B cell (primary cell): Measurements from ENCODE around the gene TEF. TPM values are rescaled to one million over a fixed set of nuclear protein-coding genes. Genes with fewer than 3 reads are reported as not detected.

Experiments used
- ATAC-seq: fragments of 200-7000 bp; cut with Tn5 transposase; one replicate; pipeline ENCODE4 v1.10.0; 2021; ENCODE audit warnings: low read depth, mild to moderate bottlenecking, moderate number of reproducible peaks, moderate library complexity
- CTCF ChIA-PET: fragments of 350-600 bp; sonication (Branson Sonifier 250); formaldehyde crosslinking; loops from one replicate; lab custom pipeline; 2021; ENCODE audit warnings: antibody characterized with exemption, inconsistent platforms; lab: Charles Lee
- POLR2A ChIA-PET: fragments of 350-600 bp; sonication (Branson Sonifier 250); formaldehyde crosslinking; loops from one replicate; lab custom pipeline; 2021; ENCODE audit warnings: antibody characterized with exemption; lab: Charles Lee
- DNase-seq: peaks from one replicate; pipeline ENCODE4 v3.0.0; 2013
- H2AFZ ChIP-seq: 2 replicates; pipeline ENCODE4 v1.6.1; 2012; ENCODE audit warnings: mild to moderate bottlenecking, low read depth, low read length; ENCODE audit not compliant: insufficient read depth, poor library complexity, severe bottlenecking
- H3K27ac ChIP-seq, 2 donors: 1 replicate in 1 of 2; 2 replicates in 1 of 2; pipeline ENCODE4 v1.5.1; 2012 to 2013; ENCODE audit warnings: low read length in 2 of 2, mild to moderate bottlenecking in 2 of 2, moderate library complexity in 1 of 2
- H3K27me3 ChIP-seq, 4 experiments: fragments of 200-600 bp in 1 of 4; sonication (generic) in 1 of 4; replicated peaks in 1 of 4; 1 replicate in 2 of 4; 2 replicates in 2 of 4; pipeline versions ENCODE4 v1.6.1 to v1.7.0; 2013 to 2016; ENCODE audit warnings: low read length in 3 of 4, mild to moderate bottlenecking in 2 of 4, mixed read lengths in 1 of 4, moderate library complexity in 1 of 4; ENCODE audit not compliant: insufficient read depth in 4 of 4, control insufficient read depth in 3 of 4; ENCODE audit errors: control extremely low read depth in 1 of 4
- H3K36me3 ChIP-seq, 2 experiments: replicated peaks in 1 of 2; 1 replicate in 1 of 2; 2 replicates in 1 of 2; pipeline versions ENCODE4 v1.6.1 to v1.7.1; 2013; ENCODE audit warnings: low read length in 1 of 2; ENCODE audit not compliant: insufficient read depth in 2 of 2, control insufficient read depth in 1 of 2; ENCODE audit errors: control extremely low read depth in 1 of 2, extremely low read depth in 1 of 2
- H3K4me1 ChIP-seq, 2 donors: fragments of 200-600 bp in 1 of 2; sonication (generic) in 1 of 2; 1 replicate in 1 of 2; 2 replicates in 1 of 2; pipeline versions ENCODE4 v1.5.1 to v1.6.1; 2013 to 2017; ENCODE audit warnings: low read length in 2 of 2; ENCODE audit not compliant: control insufficient read depth in 2 of 2, insufficient read depth in 2 of 2
- H3K4me2 ChIP-seq: replicated peaks from 2 replicates; pipeline ENCODE3; 2012; ENCODE audit warnings: mild to moderate bottlenecking, low read depth, low read length; ENCODE audit not compliant: poor library complexity, severe bottlenecking
- H3K4me3 ChIP-seq, 5 experiments: fragments of 200-600 bp in 1 of 5; sonication (generic) in 1 of 5; 1 replicate in 3 of 5; 2 replicates in 2 of 5; pipeline versions ENCODE4 v1.5.1 to v1.7.0; 2011 to 2016; ENCODE audit warnings: low read length in 4 of 5, mild to moderate bottlenecking in 4 of 5, low read depth in 2 of 5, control low read depth in 1 of 5, moderate library complexity in 1 of 5; ENCODE audit not compliant: insufficient read depth in 1 of 5; ENCODE audit errors: control extremely low read depth in 1 of 5, extremely low read depth in 1 of 5
- H3K79me2 ChIP-seq: fragments of 200-600 bp; sonication (generic); one replicate; pipeline ENCODE4 v1.6.0; 2016; ENCODE audit warnings: low read length; ENCODE audit not compliant: control insufficient read depth, insufficient read depth
- H3K9ac ChIP-seq: fragments of 200-600 bp; sonication (generic); 2 replicates; pipeline ENCODE4 v1.6.1; 2017; ENCODE audit warnings: mild to moderate bottlenecking, low read length, moderate library complexity
- H3K9me3 ChIP-seq, 3 donors: one replicate each; pipeline versions ENCODE4 v1.6.1 to v1.7.1; 2013; ENCODE audit warnings: low read length in 2 of 3; ENCODE audit not compliant: control insufficient read depth in 2 of 3, insufficient read depth in 1 of 3; ENCODE audit errors: control extremely low read depth in 1 of 3
- H4K20me1 ChIP-seq: 2 replicates; pipeline ENCODE4 v1.6.0; 2012; ENCODE audit warnings: mild to moderate bottlenecking, low read length; ENCODE audit not compliant: insufficient read depth, control insufficient read depth, poor library complexity, severe bottlenecking
- H3K27ac Mint-ChIP-seq: one replicate; pipeline ENCODE4 v1.8.0; 2021; ENCODE audit warnings: mixed read lengths
- H3K27me3 Mint-ChIP-seq: one replicate; pipeline ENCODE4 v1.8.0; 2021; ENCODE audit warnings: mixed read lengths
- H3K4me1 Mint-ChIP-seq: one replicate; pipeline ENCODE4 v1.8.0; 2021; ENCODE audit warnings: mixed read lengths
- H3K4me3 Mint-ChIP-seq: one replicate; pipeline ENCODE4 v1.8.0; 2021; ENCODE audit warnings: mixed read lengths
- H3K9me3 Mint-ChIP-seq: one replicate; pipeline ENCODE4 v1.8.0; 2022; ENCODE audit warnings: mixed read lengths; ENCODE audit not compliant: insufficient read depth
- CTCF ChIP-seq: fragments of 200-600 bp; IDR thresholded peaks from one replicate; pipeline ENCODE4 v1.8.0; 2022; ENCODE audit warnings: antibody characterized with exemption, mild to moderate bottlenecking
- EZH2 ChIP-seq: IDR thresholded peaks from 2 replicates; pipeline ENCODE4 v1.6.1; 2012; ENCODE audit warnings: borderline replicate concordance, low read depth, mild to moderate bottlenecking, moderate library complexity, low read length; ENCODE audit not compliant: insufficient read depth, poor library complexity, severe bottlenecking
- WGBS: methylation state at CpG from one replicate; pipeline ENCODE4 v1.1.5; 2013; ENCODE audit warnings: missing lambda C conversion rate; ENCODE audit not compliant: insufficient coverage; 5-methylcytosine and 5-hydroxymethylcytosine counted together
- intact Hi-C: fragments of 100-400 bp; cut with micrococcal nuclease; formaldehyde crosslinking; loops from one replicate; pipeline ENCODE4 v1.10.0; 2022
- polyA plus RNA-seq: library from polyadenylated mRNA; depleted of rRNA; stranded (reverse); fragments of >200 nt; gene quantifications from 2 replicates; pipeline ENCODE4 v1.2.3, GENCODE V29; 2012
- total RNA-seq, 2 donors: library from RNA; stranded (reverse); fragments of 120-200 nt in 1 of 2; gene quantifications; 1 replicate in 1 of 2; 2 replicates in 1 of 2; pipeline versions ENCODE4 v1.2.3 to v1.2.4, GENCODE V29; 2013 to 2022

Gene TEF
- total and polyA plus RNA-seq, 2 donors (not counting 1 experiment from before 2014, with no cell fraction given): 5.0 to 5.5 TPM

GRCh38 chr22:41405588-41405987 lies 23.8 kb downstream of the TEF start:
- no peaks in the 10 kb centered on the region for H3K27me3 ChIP-seq
- no peak for TF ChIP-seq CTCF
- TF ChIP-seq EZH2: no peak
- POLR2A ChIA-PET: interaction anchor here (0.6 to 2.7 kb wide), 11 partner anchors 24 to 326 kb away, joined by 3 to 39 read pairs (median 4); partner anchors contain the start of genes ACO2, PHF5A, PMM1 and TEF
- H3K9me3 Mint-ChIP-seq: no peaks in the 10 kb centered on the region
- H3K9ac ChIP-seq: no peak overlapping the region
- DNase-seq: peak; percentile 33
- H3K79me2 ChIP-seq: peaks cover 30% of the 10 kb centered on the region
- CTCF ChIA-PET: interaction anchor here (0.7 to 11.6 kb wide), 14 partner anchors 23 to 1691 kb away, joined by 3 to 228 read pairs (median 8); partner anchors contain the start of genes ACO2, PHF5A, TEF and TOB2
- intact Hi-C loops: loop anchor here (2.0 kb wide), 1 partner anchor 39 kb away; no protein-coding TSS in a partner anchor
- H3K9me3 ChIP-seq: no peaks in the 10 kb centered on the region
- H4K20me1 ChIP-seq: no peaks in the 10 kb centered on the region
- H3K27me3 Mint-ChIP-seq: no peaks in the 10 kb centered on the region
- peak overlapping the region; percentile 24 for H3K4me2 ChIP-seq
- H3K27ac ChIP-seq: peak overlapping the region in 1 of 2 donors; percentile 62
- H3K4me3 ChIP-seq: no peak overlapping the region
- peak; percentile 55 for ATAC-seq
- H3K4me1 Mint-ChIP-seq: peaks cover 33% of the 10 kb centered on the region
- peak overlapping the region; percentile 91 for H3K27ac Mint-ChIP-seq
- peak overlapping the region; percentile 73 for H3K4me3 Mint-ChIP-seq
- peaks cover 8 to 30% of the 10 kb centered on the region in 2 donors for H3K4me1 ChIP-seq
- peak overlapping the region; percentile 63 for H2AFZ ChIP-seq
- WGBS: 13% methylated on average over 5 of the region's 8 CpGs
- no peaks in the 10 kb centered on the region for H3K36me3 ChIP-seq

GRCh38 chr22:41406410-41406809 lies 24.7 kb downstream of the TEF start:
- Histone ChIP-seq H2AFZ (no peak overlapping the region), H3K4me3 (no peak overlapping the region), H3K79me2 (peaks cover 38% of the 10 kb centered on the region), H3K36me3 (no peaks in the 10 kb centered on the region), H3K27me3 (no peaks in the 10 kb centered on the region), H3K4me1 (peaks cover 8 to 35% of the 10 kb centered on the region in 2 donors), H3K9ac (no peak overlapping the region), H3K9me3 (no peaks in the 10 kb centered on the region), H3K27ac (peak overlapping the region in 1 of 2 donors; percentile 10), H3K4me2 (no peak overlapping the region), H4K20me1 (no peaks in the 10 kb centered on the region)
- intact Hi-C loops: no loop called here
- Mint-ChIP-seq H3K4me3 (peak overlapping the region; percentile 53), H3K9me3 (no peaks in the 10 kb centered on the region), H3K27ac (peak overlapping the region; percentile 67), H3K27me3 (no peaks in the 10 kb centered on the region), H3K4me1 (peaks cover 38% of the 10 kb centered on the region)
- no peak for ATAC-seq
- TF ChIP-seq CTCF: no peak
- TF ChIP-seq EZH2: no peak
- DNase-seq: no peak
- POLR2A ChIA-PET: interaction anchor here (0.9 kb wide), 2 partner anchors 40 to 119 kb away, joined by 3 to 7 read pairs; partner anchors contain the start of gene TOB2
- CTCF ChIA-PET: interaction anchor here (0.5 to 11.6 kb wide), 7 partner anchors 16 to 121 kb away, joined by 3 to 228 read pairs (median 3); partner anchors contain the start of genes ACO2 and PHF5A
